H1 (cell line): ENCODE results near the gene PSMD12.

Experiments
- BACH1 ChIP-seq: IDR thresholded peaks from 2 replicates; pipeline ENCODE4 v1.6.1; 2012; ENCODE audit warnings: low read length, improper control_type of control experiment
- CEBPB ChIP-seq: IDR thresholded peaks from 2 replicates; pipeline ENCODE4 v1.6.1; 2012; ENCODE audit warnings: low read depth, low read length
- POLR2A ChIP-seq, 2 experiments: IDR thresholded peaks; 1 replicate in 1 of 2; 2 replicates in 1 of 2; pipeline ENCODE4 v1.6.1; 2011; ENCODE audit warnings: low read depth in 2 of 2, low read length in 2 of 2, mild to moderate bottlenecking in 2 of 2; ENCODE audit errors: control extremely low read depth in 1 of 2
- TF ChIP-seq, protein P1 (sequence below), 3 experiments: IDR thresholded peaks; 1 replicate in 2 of 3; 2 replicates in 1 of 3; pipeline versions ENCODE4 v1.5.1 to v1.6.1; 2011; ENCODE audit warnings: low read length in 3 of 3, mild to moderate bottlenecking in 3 of 3, inconsistent platforms in 2 of 3, low read depth in 1 of 3, moderate library complexity in 1 of 3; ENCODE audit not compliant: insufficient read depth in 1 of 3; ENCODE audit errors: control extremely low read depth in 1 of 3

GRCh38 chr17:67411397-67411796 is 45.0 kb upstream of the PSMD12 start:
- TF ChIP-seq BACH1 (no peak), CEBPB (no peak), POLR2A (IDR thresholded peaks at IDR 0.05; ENCODE audit: control extremely low read depth in 1 of 2, low read depth in 2 of 2, low read length in 2 of 2) (no peak)
- TF ChIP-seq, protein P1, sequence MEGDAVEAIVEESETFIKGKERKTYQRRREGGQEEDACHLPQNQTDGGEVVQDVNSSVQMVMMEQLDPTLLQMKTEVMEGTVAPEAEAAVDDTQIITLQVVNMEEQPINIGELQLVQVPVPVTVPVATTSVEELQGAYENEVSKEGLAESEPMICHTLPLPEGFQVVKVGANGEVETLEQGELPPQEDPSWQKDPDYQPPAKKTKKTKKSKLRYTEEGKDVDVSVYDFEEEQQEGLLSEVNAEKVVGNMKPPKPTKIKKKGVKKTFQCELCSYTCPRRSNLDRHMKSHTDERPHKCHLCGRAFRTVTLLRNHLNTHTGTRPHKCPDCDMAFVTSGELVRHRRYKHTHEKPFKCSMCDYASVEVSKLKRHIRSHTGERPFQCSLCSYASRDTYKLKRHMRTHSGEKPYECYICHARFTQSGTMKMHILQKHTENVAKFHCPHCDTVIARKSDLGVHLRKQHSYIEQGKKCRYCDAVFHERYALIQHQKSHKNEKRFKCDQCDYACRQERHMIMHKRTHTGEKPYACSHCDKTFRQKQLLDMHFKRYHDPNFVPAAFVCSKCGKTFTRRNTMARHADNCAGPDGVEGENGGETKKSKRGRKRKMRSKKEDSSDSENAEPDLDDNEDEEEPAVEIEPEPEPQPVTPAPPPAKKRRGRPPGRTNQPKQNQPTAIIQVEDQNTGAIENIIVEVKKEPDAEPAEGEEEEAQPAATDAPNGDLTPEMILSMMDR (IDR thresholded peaks at IDR 0.05; ENCODE audit: control extremely low read depth in 1 of 3, insufficient read depth in 1 of 3, low read depth in 1 of 3, low read length in 3 of 3), result no peak
